ENCODE data around the gene BMP6.
A peak's percentile ranks its signal among the peaks of the same experiment; 100 is the strongest.

The BMP6 gene

GRCh38 chr6:7720346-7720745, 5.6 kb upstream of the BMP6 start:
- no peak overlapping the region for H3K18ac ChIP-seq (ENCODE audit: low read length)
- H3K79me2 ChIP-seq (ENCODE audit: control insufficient read depth, insufficient read depth, low read length): no peaks in the 10 kb centered on the region
- peaks cover 13% of the 10 kb centered on the region for H3K27me3 ChIP-seq (ENCODE audit: insufficient read depth, low read length, poor library complexity)
- H3K4me1 ChIP-seq (ENCODE audit: control insufficient read depth, low read depth, low read length): no peaks in the 10 kb centered on the region
- DNase-seq: no peak
- no peak overlapping the region for H3K27ac ChIP-seq (ENCODE audit: low read depth, low read length)
- no peak overlapping the region for H3K4me2 ChIP-seq (ENCODE audit: low read length)
- H2BK15ac ChIP-seq (replicated peaks; ENCODE audit: low read depth): no peak overlapping the region
- no peak overlapping the region for H2AK5ac ChIP-seq (ENCODE audit: low read length)
- H3K4ac ChIP-seq (ENCODE audit: low read depth, low read length): no peak overlapping the region
- no peak overlapping the region for H4K8ac ChIP-seq (ENCODE audit: low read depth, low read length)
- no peak overlapping the region for H3K4me3 ChIP-seq (ENCODE audit: low read length)
- no peaks in the 10 kb centered on the region for H3K36me3 ChIP-seq (ENCODE audit: control insufficient read depth, insufficient read depth, low read length)
- H3K23ac ChIP-seq (ENCODE audit: low read length): no peak overlapping the region
- no CpG with 5 or more reads among the region's 2 CpGs for WGBS (ENCODE audit: extremely low coverage, insufficient coverage, low lambda C conversion rate)
- H3K79me1 ChIP-seq (ENCODE audit: low read length): no peaks in the 10 kb centered on the region
- H2BK120ac ChIP-seq (ENCODE audit: low read depth, low read length): no peak overlapping the region
- H3K9ac ChIP-seq (ENCODE audit: low read length): no peak overlapping the region
- no peak overlapping the region for H3K56ac ChIP-seq (ENCODE audit: low read length)
- H4K5ac ChIP-seq (ENCODE audit: low read length): no peak overlapping the region
- no peak overlapping the region for H2BK5ac ChIP-seq (ENCODE audit: low read length)

GRCh38 chr6:7721649-7722048, 4.2 kb upstream of the BMP6 start:
- no peak overlapping the region for H2BK5ac ChIP-seq (ENCODE audit: low read length)
- no peak overlapping the region for H2AK5ac ChIP-seq (ENCODE audit: low read length)
- H4K8ac ChIP-seq (ENCODE audit: low read depth, low read length): no peak overlapping the region
- no peaks in the 10 kb centered on the region for H3K79me2 ChIP-seq (ENCODE audit: control insufficient read depth, insufficient read depth, low read length)
- no CpG with 5 or more reads among the region's 3 CpGs for WGBS (ENCODE audit: extremely low coverage, insufficient coverage, low lambda C conversion rate)
- H3K27ac ChIP-seq (ENCODE audit: low read depth, low read length): no peak overlapping the region
- H3K27me3 ChIP-seq (ENCODE audit: insufficient read depth, low read length, poor library complexity): peaks cover 15% of the 10 kb centered on the region
- no peaks in the 10 kb centered on the region for H3K79me1 ChIP-seq (ENCODE audit: low read length)
- no peak overlapping the region for H3K18ac ChIP-seq (ENCODE audit: low read length)
- H3K4me2 ChIP-seq (ENCODE audit: low read length): no peak overlapping the region
- no peak overlapping the region for H4K5ac ChIP-seq (ENCODE audit: low read length)
- no peak overlapping the region for H3K23ac ChIP-seq (ENCODE audit: low read length)
- no peak overlapping the region for H2BK120ac ChIP-seq (ENCODE audit: low read depth, low read length)
- no peak overlapping the region for H3K56ac ChIP-seq (ENCODE audit: low read length)
- no peak overlapping the region for H2BK15ac ChIP-seq (replicated peaks; ENCODE audit: low read depth)
- no peak overlapping the region for H3K9ac ChIP-seq (ENCODE audit: low read length)
- no peak for DNase-seq
- H3K4me1 ChIP-seq (ENCODE audit: control insufficient read depth, low read depth, low read length): no peaks in the 10 kb centered on the region
- H3K4ac ChIP-seq (ENCODE audit: low read depth, low read length): no peak overlapping the region
- no peaks in the 10 kb centered on the region for H3K36me3 ChIP-seq (ENCODE audit: control insufficient read depth, insufficient read depth, low read length)
- no peak overlapping the region for H3K4me3 ChIP-seq (ENCODE audit: low read length)

- Histone ChIP-seq H2AK5ac (ENCODE audit: low read length) (no peak overlapping the region), H4K8ac (ENCODE audit: low read depth, low read length) (no peak overlapping the region), H3K27ac (ENCODE audit: low read depth, low read length) (no peak overlapping the region), H2BK120ac (ENCODE audit: low read depth, low read length) (no peak overlapping the region), H3K27me3 (ENCODE audit: insufficient read depth, low read length, poor library complexity) (peaks cover 27% of the 10 kb centered on the region), H3K79me1 (ENCODE audit: low read length) (no peaks in the 10 kb centered on the region), H3K4me3 (ENCODE audit: low read length) (no peak overlapping the region), H2BK5ac (ENCODE audit: low read length) (no peak overlapping the region), H3K9ac (ENCODE audit: low read length) (no peak overlapping the region), H3K4ac (ENCODE audit: low read depth, low read length) (no peak overlapping the region), H3K36me3 (ENCODE audit: control insufficient read depth, insufficient read depth, low read length) (no peaks in the 10 kb centered on the region), H3K4me1 (ENCODE audit: control insufficient read depth, low read depth, low read length) (no peaks in the 10 kb centered on the region), H3K4me2 (ENCODE audit: low read length) (no peak overlapping the region), H2BK15ac (replicated peaks; ENCODE audit: low read depth) (no peak overlapping the region), H3K79me2 (ENCODE audit: control insufficient read depth, insufficient read depth, low read length) (no peaks in the 10 kb centered on the region), H3K18ac (ENCODE audit: low read length) (no peak overlapping the region), H3K23ac (ENCODE audit: low read length) (no peak overlapping the region), H4K5ac (ENCODE audit: low read length) (no peak overlapping the region), H3K56ac (ENCODE audit: low read length) (no peak overlapping the region)
- peak; percentile 91 for DNase-seq
- WGBS (ENCODE audit: extremely low coverage, insufficient coverage, low lambda C conversion rate): no CpG with 5 or more reads among the region's 10 CpGs
Measured at GRCh38 chr6:7723041-7723447, 2.9 kb upstream of the BMP6 start.

GRCh38 chr6:7723554-7723953, 2.3 kb upstream of the BMP6 start:
- no peak overlapping the region for H4K8ac ChIP-seq (ENCODE audit: low read depth, low read length)
- H3K4me1 ChIP-seq (ENCODE audit: control insufficient read depth, low read depth, low read length): no peaks in the 10 kb centered on the region
- no CpG with 5 or more reads among the region's 6 CpGs for WGBS (ENCODE audit: extremely low coverage, insufficient coverage, low lambda C conversion rate)
- H3K27ac ChIP-seq (ENCODE audit: low read depth, low read length): no peak overlapping the region
- no peaks in the 10 kb centered on the region for H3K79me2 ChIP-seq (ENCODE audit: control insufficient read depth, insufficient read depth, low read length)
- no peak overlapping the region for H3K4ac ChIP-seq (ENCODE audit: low read depth, low read length)
- no peak overlapping the region for H2BK5ac ChIP-seq (ENCODE audit: low read length)
- no peaks in the 10 kb centered on the region for H3K79me1 ChIP-seq (ENCODE audit: low read length)
- H2BK120ac ChIP-seq (ENCODE audit: low read depth, low read length): no peak overlapping the region
- DNase-seq: peak; percentile 19
- H3K36me3 ChIP-seq (ENCODE audit: control insufficient read depth, insufficient read depth, low read length): no peaks in the 10 kb centered on the region
- no peak overlapping the region for H2BK15ac ChIP-seq (replicated peaks; ENCODE audit: low read depth)
- no peak overlapping the region for H3K9ac ChIP-seq (ENCODE audit: low read length)
- no peak overlapping the region for H2AK5ac ChIP-seq (ENCODE audit: low read length)
- no peak overlapping the region for H3K4me2 ChIP-seq (ENCODE audit: low read length)
- H3K56ac ChIP-seq (ENCODE audit: low read length): no peak overlapping the region
- no peak overlapping the region for H3K18ac ChIP-seq (ENCODE audit: low read length)
- no peak overlapping the region for H3K23ac ChIP-seq (ENCODE audit: low read length)
- no peak overlapping the region for H3K4me3 ChIP-seq (ENCODE audit: low read length)
- peaks cover 30% of the 10 kb centered on the region for H3K27me3 ChIP-seq (ENCODE audit: insufficient read depth, low read length, poor library complexity)
- H4K5ac ChIP-seq (ENCODE audit: low read length): no peak overlapping the region

- no peak overlapping the region for H3K4me3 ChIP-seq (ENCODE audit: low read length)
Measured at GRCh38 chr6:7725412-7725811, 487 bp upstream of the BMP6 start.

GRCh38 chr6:7726416-7727085, 652 bp downstream of the BMP6 start:
- no peak overlapping the region for H4K8ac ChIP-seq (ENCODE audit: low read depth, low read length)
- no peaks in the 10 kb centered on the region for H3K79me2 ChIP-seq (ENCODE audit: control insufficient read depth, insufficient read depth, low read length)
- no peak overlapping the region for H4K5ac ChIP-seq (ENCODE audit: low read length)
- peaks cover 33% of the 10 kb centered on the region for H3K27me3 ChIP-seq (ENCODE audit: insufficient read depth, low read length, poor library complexity)
- H3K79me1 ChIP-seq (ENCODE audit: low read length): no peaks in the 10 kb centered on the region
- H3K18ac ChIP-seq (ENCODE audit: low read length): no peak overlapping the region
- no peak overlapping the region for H2BK120ac ChIP-seq (ENCODE audit: low read depth, low read length)
- H2AK5ac ChIP-seq (ENCODE audit: low read length): no peak overlapping the region
- no peak overlapping the region for H3K27ac ChIP-seq (ENCODE audit: low read depth, low read length)
- no peaks in the 10 kb centered on the region for H3K36me3 ChIP-seq (ENCODE audit: control insufficient read depth, insufficient read depth, low read length)
- H3K4me1 ChIP-seq (ENCODE audit: control insufficient read depth, low read depth, low read length): peaks cover 5% of the 10 kb centered on the region
- H3K9ac ChIP-seq (ENCODE audit: low read length): peak overlapping the region; percentile 14
- H2BK15ac ChIP-seq (replicated peaks; ENCODE audit: low read depth): no peak overlapping the region
- no peak overlapping the region for H3K4me3 ChIP-seq (ENCODE audit: low read length)
- no peak overlapping the region for H3K23ac ChIP-seq (ENCODE audit: low read length)
- H2BK5ac ChIP-seq (ENCODE audit: low read length): no peak overlapping the region
- WGBS (ENCODE audit: extremely low coverage, insufficient coverage, low lambda C conversion rate): no CpG with 5 or more reads among the region's 73 CpGs
- peak overlapping the region; percentile 45 for H3K56ac ChIP-seq (ENCODE audit: low read length)
- H3K4me2 ChIP-seq (ENCODE audit: low read length): peak overlapping the region; percentile 71
- H3K4ac ChIP-seq (ENCODE audit: low read depth, low read length): no peak overlapping the region
- DNase-seq: peak; percentile 50

More at GRCh38 chr6:7725412-7725811, 487 bp upstream of the BMP6 start:
- no peaks in the 10 kb centered on the region for H3K79me2 ChIP-seq (ENCODE audit: control insufficient read depth, insufficient read depth, low read length)
- H2AK5ac ChIP-seq (ENCODE audit: low read length): no peak overlapping the region
- H3K36me3 ChIP-seq (ENCODE audit: control insufficient read depth, insufficient read depth, low read length): no peaks in the 10 kb centered on the region
- H3K56ac ChIP-seq (ENCODE audit: low read length): no peak overlapping the region
- no peak overlapping the region for H3K4ac ChIP-seq (ENCODE audit: low read depth, low read length)
- no peak overlapping the region for H3K9ac ChIP-seq (ENCODE audit: low read length)
- no peak for DNase-seq
- H3K4me2 ChIP-seq (ENCODE audit: low read length): no peak overlapping the region
- H3K18ac ChIP-seq (ENCODE audit: low read length): no peak overlapping the region
- H2BK15ac ChIP-seq (replicated peaks; ENCODE audit: low read depth): no peak overlapping the region
- no peak overlapping the region for H4K8ac ChIP-seq (ENCODE audit: low read depth, low read length)
- no peak overlapping the region for H2BK5ac ChIP-seq (ENCODE audit: low read length)
- H2BK120ac ChIP-seq (ENCODE audit: low read depth, low read length): no peak overlapping the region
- peaks cover 3% of the 10 kb centered on the region for H3K4me1 ChIP-seq (ENCODE audit: control insufficient read depth, low read depth, low read length)
- H3K23ac ChIP-seq (ENCODE audit: low read length): no peak overlapping the region
- H3K79me1 ChIP-seq (ENCODE audit: low read length): no peaks in the 10 kb centered on the region
- WGBS (ENCODE audit: extremely low coverage, insufficient coverage, low lambda C conversion rate): no CpG with 5 or more reads among the region's 10 CpGs
- peaks cover 33% of the 10 kb centered on the region for H3K27me3 ChIP-seq (ENCODE audit: insufficient read depth, low read length, poor library complexity)
- no peak overlapping the region for H4K5ac ChIP-seq (ENCODE audit: low read length)
- no peak overlapping the region for H3K27ac ChIP-seq (ENCODE audit: low read depth, low read length)
